Body of pancreas (tissue), 4 donors: ENCODE data around the gene FAM228B.

Source experiments
- CTCF ChIP-seq, 7 experiments: fragments of 450-650 bp in 4 of 7; fragments of 200-600 bp in 3 of 7; sonication (generic) in 3 of 7; IDR thresholded peaks; one replicate each; pipeline ENCODE4 v1.5.1; 2016 to 2019; ENCODE audit warnings: antibody characterized with exemption in 7 of 7
- POLR2A ChIP-seq, 3 donors: fragments of 450-650 bp; IDR thresholded peaks; one replicate each; pipeline ENCODE4 v1.6.1; 2016; ENCODE audit warnings: antibody characterized with exemption in 3 of 3, mild to moderate bottlenecking in 2 of 3

GRCh38 chr2:24183366-24184069 lies 60.2 kb downstream of the FAM228B start:
- TF ChIP-seq CTCF (IDR thresholded peaks at IDR 0.05), result no peak
- TF ChIP-seq POLR2A (IDR thresholded peaks at IDR 0.05), result no peak
